Measurements from ENCODE around the gene AGBL4. TPM values are rescaled to one million over a fixed set of nuclear protein-coding genes. Genes with fewer than 3 reads are reported as not detected.

AGBL4 gene
- total RNA-seq, 1 donor from 2014 or later: not detected

DNA sequence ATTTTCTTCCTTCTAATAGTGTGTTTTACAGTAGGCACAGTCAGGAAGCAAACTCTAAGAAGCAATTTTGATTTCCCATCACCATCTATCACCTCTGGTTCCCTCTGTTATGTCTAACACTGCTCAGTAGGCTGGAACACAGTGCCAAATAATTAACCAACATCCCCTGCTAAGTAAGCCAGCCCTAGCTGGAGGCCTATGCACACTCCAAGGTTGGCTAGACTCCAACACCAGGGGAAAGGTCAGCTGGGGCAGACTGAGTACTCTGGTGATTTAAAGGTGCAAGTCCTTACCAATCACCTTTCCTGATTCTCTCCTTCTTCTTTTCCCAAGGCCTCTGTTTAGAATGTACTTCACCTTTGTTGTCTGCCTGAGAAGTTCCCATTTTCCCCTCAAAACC lies 1200.6 kb downstream of the AGBL4 start:
- DNase-seq: no peak

- DNase-seq: no peak
Observed at GRCh38 chr1:48820491-48820890, 1203.3 kb downstream of the AGBL4 start.

- peak; percentile 69 for DNase-seq
Observed at GRCh38 chr1:48817505-48818114, 1206.1 kb downstream of the AGBL4 start.

- DNase-seq: peak; percentile 59
Observed at GRCh38 chr1:48810740-48811139, 1213.0 kb downstream of the AGBL4 start.

GRCh38 chr1:48808496-48808895 lies 1215.3 kb downstream of the AGBL4 start:
- no peak for DNase-seq

GRCh38 chr1:48807554-48808260 lies 1216.0 kb downstream of the AGBL4 start:
- peak; percentile 73 for DNase-seq

DNA sequence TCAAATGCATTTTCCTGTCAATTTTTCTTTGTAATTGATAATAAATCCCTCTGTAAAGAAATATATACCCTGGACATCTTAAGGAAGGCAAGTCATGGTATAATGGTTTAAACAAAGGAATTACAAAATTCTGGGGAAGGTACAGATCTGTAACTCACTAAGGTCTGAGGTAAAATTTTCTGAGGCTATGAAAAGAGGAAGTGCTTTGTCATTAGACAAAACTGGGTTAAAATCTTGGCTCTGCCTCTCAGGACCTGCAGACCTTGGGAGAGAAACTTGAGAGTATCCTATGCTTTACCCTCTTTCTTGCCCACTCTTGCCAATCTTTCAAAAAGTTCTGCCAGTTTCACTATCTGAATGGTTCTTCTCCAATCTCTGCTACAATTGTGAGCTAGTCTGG lies 1220.3 kb downstream of the AGBL4 start:
- DNase-seq: no peak

GRCh38 chr1:48794816-48795215 lies 1228.9 kb downstream of the AGBL4 start:
- no peak for DNase-seq

DNA sequence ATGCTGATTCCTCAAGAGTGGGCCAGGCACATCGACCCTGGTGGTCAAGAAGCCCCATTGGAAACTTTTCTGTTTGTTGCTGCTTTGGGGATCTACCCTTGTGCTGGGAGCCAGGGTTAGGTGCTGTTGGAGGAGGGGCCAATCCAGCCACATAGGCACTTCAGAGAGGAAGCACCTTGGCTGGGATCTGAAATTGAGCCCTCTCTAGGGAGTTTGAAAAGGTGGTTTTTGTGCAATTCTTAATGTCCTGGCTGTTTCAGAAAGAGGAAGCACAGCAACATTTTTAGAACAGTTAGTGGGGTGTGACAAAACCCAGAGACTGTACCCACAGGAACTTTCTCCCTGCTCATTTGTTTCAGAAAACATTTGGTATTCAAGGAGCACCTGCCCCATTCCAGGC lies 1229.9 kb downstream of the AGBL4 start:
- DNase-seq: no peak

- no peak for DNase-seq
Observed at GRCh38 chr1:48792961-48793360, 1230.8 kb downstream of the AGBL4 start.

- DNase-seq: no peak
Observed at GRCh38 chr1:48790397-48790796, 1233.4 kb downstream of the AGBL4 start.

GRCh38 chr1:48789903-48790302 lies 1233.9 kb downstream of the AGBL4 start:
- DNase-seq: peak; percentile 72

DNA sequence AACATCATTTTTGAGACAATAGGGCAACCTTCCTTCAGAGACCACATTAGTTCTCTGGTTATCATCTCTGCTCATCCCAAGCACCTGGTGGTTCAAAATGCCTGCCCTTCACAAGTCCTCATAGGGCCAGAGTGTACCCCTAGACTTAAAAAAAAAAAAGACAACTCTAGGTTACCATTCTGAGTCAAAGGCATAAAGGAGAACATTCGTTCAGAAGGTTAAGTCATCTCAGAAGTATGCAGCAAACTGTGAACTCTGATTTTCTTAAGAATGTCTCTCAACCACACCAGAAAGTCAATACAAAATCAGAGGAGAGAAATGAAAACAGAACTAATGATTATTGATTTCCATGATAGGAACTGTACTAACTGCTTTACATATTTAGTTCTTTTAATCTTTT lies 1237.9 kb downstream of the AGBL4 start:
- DNase-seq: no peak

DNA sequence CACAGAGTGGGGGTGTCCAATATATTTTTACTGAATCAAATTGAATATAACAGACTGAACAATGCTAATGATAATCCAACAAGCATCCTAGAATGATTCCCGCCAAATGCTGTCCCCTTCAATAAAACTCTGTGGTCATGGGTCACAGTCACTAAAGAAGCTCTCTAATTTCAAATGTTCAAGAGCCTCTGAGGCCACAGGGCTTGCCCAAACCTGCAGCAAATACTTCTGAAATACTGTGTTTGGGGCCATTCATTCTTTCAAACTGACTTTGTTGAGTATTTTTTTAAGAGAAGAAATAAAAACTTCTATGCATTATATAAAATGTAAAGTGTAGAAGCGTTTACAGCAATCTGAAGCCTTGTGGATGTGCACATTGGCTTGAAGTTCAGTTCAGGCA lies 1239.5 kb downstream of the AGBL4 start:
- DNase-seq: no peak

DNA sequence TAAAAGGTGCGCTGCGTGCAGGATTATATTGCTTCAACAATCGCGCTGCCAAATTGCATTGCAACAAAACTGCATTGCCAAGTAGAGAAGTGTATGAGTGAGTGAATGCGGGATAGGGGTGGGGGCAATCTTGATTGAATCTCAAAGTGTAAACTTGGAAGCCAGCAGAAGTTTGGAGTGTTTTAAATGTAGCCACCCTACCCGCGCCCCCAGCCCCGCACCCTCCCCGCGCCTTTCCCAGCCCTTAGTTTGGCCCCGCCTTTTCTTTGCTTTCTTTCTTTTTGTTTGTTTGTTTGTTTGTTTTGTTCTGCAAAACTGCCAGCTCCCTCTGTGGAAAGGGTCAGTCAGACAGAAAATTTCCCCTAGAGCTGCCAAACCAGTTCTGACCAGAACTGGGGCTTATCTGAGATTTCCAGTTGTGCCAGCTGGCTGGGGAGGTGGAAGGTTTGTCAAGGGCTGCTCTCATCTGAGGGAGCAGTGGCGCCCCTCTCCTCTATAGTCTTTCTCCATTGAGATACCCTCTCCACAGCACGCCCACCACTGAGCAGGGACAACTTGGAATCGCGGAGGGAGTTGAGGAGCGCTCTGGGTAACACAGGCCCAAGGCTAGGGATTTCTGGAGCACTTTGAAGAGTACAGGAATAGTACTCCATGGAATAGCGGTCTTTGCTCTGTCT lies 1246.4 kb downstream of the AGBL4 start:
- peak; percentile 40 for DNase-seq

DNA sequence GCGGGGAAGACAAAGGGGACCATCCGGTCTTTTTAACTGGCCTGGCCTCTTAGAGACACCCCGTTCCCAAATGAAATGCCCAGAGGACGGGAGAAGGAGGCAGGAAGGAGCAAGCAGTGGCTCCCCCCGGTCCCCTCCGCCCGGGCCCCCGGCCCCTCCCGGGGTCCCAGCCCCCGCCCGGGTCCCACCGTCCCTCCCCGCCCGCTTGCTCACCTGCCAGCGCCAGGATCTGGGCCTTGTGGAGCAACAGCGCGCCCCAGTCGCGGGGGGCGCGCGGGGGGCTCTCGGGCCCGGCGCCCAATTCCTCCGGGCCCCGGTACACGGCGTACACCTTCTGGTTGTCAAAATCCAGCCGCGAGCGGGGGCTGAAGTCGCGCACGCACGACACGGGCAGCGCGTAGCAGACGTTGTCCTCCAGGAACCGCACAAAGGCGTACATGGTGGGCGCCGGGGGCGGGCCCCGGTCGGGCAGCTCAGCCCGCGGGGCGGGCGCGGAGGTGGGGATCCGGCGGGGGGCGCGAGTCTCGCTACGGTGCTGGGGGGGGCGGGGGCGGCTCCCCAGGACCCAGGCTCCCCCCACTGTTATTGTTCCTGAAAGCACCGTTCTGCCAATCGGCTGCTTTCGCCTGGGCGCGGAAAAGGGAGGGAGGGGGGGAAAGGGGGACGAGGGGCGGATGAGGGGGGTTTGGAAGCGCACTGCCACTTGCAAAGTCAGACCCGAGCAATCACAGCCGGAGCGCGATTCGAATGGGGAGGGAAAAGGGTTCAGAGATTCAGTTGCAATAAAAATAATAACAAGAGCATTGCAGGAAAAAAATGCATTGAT lies 1247.1 kb downstream of the AGBL4 start, which contains the start of gene BEND5:
BEND5 (minus strand) TSS at position 499 of the 826 bp plus-strand sequence; CDS start at position 439, 60 bp downstream.
- DNase-seq: peak; percentile 94

DNA sequence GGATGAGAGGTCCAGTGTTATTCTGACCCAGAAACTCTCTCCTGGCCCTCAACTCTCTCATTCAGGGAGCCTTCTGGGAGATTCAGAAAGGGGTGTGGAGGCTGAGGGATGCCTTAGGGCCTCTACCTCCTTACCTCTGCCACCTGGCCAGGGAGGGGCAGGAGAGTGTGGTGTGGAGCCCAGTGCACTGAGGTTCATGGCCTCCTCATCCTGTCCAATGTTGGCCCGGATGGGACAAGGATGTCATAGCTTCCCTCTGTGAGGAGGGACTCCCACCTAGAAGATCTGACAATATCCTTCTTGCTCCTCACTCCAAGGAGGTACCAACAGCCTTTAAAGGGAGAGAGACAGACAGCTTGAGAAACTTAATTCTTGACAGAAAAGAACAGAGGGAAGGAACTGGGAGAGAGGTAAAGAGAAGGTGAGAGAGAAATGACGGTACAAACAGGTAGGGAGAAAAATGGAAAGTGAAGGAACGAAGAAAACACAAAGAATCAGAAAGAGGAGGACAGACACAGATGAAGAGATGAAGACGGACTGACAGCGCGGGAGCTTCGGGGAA lies 1247.8 kb downstream of the AGBL4 start:
- peak; percentile 38 for DNase-seq

DNA sequence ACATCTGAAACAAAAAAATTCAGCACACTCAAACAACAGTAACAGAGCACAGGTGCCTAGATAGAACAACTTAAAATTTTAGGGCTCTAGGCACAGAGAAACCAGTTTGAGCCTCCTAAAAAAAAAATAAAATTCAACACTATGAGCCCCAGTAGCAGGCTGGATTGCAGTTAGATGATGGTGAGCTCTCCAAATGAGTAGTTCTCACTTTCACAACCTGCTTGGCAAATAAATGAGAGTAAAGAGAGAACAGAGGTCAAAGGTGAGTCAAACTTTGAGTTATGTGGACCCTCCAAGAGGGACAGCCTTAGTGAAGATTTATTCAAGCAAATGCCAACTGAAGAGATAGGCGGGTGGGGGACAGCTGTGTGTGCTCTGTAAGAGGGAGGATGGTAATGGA lies 1250.6 kb downstream of the AGBL4 start:
- DNase-seq: no peak

DNA sequence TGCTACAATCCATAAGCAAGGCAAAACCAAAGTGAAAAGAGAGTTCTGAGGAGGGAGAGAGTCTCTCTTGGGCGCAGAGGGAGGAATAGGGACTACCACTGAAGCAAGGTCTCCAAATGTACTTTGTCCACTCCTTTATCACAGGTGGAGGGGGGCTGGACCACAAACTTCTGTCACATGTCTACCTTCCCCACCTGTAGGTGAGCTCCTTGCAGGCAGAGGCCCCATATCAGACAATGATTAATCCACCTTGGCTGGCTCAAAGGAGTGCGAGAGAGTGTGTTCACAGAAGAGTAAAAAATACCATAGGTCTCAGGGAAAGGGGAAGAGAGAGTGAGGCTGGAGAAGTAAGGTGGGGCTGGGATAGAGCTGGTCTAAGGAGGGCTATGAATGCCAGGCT lies 1251.5 kb downstream of the AGBL4 start:
- no peak for DNase-seq

DNA sequence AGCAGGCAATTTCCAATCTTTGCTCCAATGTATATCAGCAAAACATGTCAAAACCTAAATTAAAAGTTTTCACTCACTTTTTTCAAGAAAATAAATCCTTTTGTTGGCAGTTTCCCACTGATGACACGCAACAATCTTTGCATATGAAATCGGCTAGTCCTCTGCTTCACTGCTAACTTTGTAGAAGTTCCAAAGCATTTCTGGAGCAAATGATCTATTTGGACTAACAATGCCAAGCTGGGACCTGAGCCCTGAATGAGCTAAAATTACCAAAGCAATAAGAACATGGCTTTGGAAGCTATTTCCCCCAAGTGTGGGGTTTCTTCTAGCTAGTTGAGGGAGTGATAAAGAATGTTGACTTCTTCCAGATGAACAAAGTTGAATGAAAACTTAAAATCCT lies 1252.2 kb downstream of the AGBL4 start:
- peak; percentile 80 for DNase-seq

GRCh38 chr1:48767975-48768510 lies 1255.7 kb downstream of the AGBL4 start:
- no peak for DNase-seq

DNA sequence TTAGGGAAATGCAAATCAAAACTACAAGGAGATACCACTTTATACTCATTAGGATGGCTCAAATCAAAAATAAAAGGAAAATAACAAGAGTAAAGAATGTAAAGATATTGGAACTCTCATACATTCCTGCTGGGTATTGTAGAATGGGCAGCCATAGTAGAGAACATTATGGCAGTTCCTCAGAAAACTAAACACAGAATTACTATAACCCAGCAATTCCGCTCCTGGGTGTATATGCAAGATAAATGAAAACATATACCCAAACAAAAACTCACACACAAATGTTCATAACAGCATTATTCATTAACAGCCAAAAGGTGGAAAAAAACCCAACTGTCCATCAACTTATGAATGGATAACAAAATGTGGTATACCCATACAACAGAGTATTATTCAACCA lies 1258.4 kb downstream of the AGBL4 start:
- DNase-seq: no peak

All from tongue (tissue), 2 donors.